Activated CD4-positive, alpha-beta T cell treated with anti-CD3 and anti-CD28 coated beads, Interleukin-10, Interleukin-2, amounts not matched to agents 100 ng/mL and 50 ng/mL, durations not matched to agents 16 hours and 8 hours (primary cell): ENCODE measurements around the gene HAT1.
"Not testable (repeated sequence)": the region's sequence is repeated elsewhere in the genome, so short reads cannot be mapped to it uniquely, and the experiment has no call there.

Experiments used
- DNase-seq: peaks from one replicate; pipeline ENCODE4 v3.0.0-alpha.2; 2020

HAT1 gene

DNA sequence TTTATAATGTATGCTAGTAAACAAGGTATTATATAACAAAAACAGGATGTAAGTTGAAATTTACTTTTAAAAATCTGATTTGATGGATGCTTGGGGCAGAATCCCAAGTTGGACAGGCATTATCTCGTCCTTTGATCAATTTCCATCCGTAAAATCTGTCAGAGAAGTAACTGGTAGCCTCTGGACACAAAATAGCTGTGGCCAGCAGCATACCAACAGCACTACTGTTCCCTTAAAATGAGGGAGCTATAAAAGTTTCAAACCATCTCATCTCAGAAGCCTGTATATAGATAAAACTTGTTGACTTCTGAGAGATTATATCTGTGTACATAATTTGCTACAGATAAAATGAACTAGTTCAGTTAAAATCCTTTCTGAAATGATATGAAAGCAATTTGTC, 62.8 kb downstream of the HAT1 start:
- DNase-seq, result no peak

DNA sequence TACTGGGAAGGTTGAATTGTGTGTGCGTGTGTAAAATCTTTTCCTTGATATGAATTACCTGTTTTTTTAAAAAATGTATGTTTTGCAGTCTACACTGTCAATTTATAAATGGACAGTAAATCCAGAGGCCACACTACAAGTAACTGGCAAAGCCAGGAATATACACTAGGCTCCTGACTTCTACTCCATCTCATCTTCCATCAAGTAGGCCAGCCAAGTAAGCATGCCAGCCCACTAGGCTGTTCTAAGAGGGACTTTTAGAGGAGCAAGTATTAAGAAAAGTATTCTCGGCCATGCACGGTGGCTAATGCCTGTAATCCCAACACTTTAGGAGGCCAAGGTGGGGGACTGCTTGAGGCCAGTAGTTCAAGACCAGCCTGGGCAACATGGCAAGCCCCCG, 64.5 kb downstream of the HAT1 start:
- no peak for DNase-seq

DNA sequence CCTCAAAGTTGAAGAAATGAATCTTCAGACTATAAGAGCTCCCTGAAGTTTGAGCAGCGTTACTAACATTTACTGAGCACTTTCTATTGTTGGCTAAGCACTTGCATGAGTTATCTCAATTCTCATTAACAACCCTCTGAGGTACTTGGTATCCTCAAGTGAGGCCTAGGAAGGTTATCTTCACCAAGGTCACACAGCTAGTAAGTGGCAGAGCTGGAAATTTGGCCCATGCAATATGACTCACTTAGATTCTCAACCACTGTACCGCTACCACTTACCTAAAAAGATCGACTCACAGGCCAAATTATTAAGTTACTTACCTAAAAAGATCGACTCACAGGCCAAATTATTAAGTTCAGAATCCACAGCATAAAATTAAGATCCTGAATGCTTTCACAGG, 68.8 kb downstream of the HAT1 start:
- no peak for DNase-seq

DNA sequence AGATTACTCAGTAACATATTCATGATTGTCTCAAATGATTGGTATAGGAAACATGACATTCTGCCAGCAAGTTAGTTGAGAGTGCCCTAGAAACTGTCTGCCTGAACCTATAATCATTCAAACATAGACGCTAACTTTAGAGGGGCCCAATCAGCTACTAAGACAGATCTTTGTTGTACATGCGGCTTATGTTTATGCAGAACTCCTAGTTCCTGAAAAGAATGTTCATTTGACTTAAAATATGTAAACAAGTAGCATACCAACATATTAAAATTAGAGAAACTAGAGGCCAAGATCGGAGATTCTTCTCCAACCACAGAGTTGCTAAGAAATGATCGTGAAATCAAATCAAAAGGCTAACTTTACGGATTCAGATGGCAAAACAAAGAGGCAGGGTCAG, 73.3 kb downstream of the HAT1 start:
- DNase-seq, result no peak

DNA sequence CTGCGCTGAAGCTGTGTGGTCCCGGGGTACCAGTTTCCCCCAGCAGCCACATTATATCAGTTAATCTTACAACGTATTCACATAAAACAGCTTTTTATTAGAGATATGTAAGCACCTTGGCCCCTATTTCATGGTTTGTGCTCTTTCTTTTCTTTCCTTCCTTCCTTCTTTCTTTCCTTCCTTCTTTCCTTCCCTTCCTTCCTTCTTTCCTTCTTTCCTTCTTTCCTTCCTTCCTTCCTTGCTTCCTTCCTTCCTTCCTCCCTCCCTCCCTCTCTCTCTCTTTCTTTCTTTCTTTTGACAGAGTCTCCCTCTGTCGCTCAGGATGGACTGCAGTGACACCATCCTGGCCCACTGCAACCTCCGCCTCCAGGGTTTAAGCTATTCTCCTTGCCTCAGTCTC, 73.8 kb downstream of the HAT1 start:
- DNase-seq, result no peak

DNA sequence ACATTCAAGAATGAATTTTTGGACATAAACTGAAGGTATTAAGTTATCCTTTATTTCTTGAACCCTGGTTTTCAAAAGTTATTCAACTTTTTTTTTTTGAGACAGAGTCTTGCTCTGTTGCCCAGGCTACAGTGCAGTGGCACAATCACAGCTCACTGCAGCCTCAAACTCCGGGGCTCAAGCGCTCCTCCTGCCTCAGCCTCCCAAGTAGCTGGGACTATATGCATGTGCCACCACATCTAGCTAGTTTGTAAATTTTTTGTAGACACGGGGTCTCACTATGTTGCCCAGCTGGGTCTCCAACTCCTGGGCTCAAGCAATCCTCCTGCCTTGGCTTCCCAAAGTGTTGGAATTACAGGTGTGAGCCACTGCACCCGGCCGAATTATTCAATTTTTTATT, 74.8 kb downstream of the HAT1 start:
- DNase-seq, result not testable (repeated sequence)

DNA sequence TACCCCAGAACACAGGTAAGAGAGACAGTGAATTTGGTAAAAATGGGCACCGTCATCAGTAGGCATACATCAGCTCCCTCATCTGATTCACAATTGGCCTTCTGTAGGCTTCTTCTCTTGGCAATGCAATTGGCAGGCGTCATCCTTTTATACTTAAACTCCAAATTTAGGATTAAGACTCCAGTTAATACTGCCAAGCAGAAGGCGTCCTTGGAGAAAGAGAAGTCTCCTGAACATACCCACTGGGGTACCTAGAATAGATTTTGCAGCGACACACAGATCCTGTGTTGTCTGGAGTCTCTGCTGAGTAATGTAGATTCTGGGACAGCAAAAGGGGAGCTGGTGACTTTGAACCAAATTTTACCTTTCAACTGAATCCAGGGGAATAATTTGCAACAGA, 76.9 kb downstream of the HAT1 start:
- DNase-seq, result no peak

DNA sequence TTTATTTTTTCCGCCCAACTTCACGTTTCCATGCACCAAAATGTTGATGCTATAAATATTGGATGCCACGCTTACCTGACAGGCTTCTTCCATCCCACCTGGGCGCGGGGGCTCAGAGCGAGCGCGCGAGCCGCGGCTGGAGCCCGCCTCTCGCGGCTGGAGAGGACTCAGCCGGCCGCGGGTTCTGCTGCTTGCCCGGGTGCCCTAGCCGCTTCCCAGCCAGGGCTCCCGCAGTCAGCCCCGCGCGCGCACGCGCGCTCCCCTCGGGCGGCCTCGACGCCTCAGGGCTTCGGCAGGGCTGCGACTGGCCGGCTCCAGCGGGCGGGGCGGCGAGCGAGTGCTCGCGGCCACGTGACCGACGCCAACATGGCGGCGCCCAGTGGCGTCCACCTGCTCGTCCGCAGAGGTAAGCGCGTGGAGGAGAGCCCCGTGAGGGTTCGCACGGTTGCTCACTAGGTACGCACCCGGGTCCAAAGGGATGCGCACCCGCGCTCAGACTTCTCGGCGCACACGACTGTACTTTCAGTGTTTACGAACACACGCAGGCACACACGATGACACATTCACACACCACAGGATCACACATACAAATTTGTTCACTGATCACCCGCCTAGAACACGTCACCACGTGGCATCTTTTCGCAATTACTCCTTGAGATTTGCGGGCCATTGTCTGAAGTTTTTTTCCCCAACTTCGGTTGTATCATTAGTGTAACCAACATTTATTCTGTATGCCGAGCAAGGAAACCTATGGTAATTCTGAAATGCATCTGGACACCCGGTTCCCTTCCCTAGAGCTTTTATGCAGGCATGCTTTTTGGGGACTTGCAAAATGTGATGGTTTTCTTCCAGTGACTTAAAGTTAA, 77.6 kb downstream of the HAT1 start, which contains the start of gene METAP1D:
Gene METAP1D (plus strand): TSS at position 350 of the 866 bp plus-strand sequence. CDS start 17 bp downstream, at position 367.
- DNase-seq, result peak; percentile 96

DNA sequence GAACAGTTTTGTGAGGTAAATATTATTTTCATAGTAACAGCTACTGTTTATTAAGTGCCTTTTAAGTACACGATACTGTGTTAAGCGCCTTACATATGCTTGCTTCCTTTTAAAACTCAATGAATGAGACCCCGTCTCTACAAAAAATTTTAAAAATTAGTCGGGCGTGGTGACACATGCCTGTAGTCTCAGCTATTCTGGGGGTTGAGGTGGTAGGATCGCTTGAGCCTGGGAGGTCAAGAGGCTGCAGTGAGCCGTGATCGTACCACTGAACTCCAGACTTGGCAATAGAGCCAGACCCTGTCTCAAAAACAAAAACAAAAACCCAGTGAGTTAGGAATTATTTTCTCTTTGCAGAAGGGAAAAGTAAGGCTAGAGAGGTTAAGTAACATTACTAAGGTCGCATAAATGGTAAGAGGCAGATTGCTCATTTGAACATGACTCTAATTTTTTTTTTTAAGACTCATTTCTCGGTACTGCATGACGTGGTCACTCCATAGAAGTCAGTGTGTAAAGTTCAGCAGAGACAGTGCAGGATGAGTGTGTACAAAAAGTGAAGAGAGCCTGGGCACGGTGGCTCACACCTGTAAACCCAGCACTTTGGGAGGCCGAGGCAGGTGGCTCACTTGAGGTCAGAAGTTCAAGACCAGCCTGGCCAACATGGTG, 78.6 kb downstream of the HAT1 start:
- no peak for DNase-seq

DNA sequence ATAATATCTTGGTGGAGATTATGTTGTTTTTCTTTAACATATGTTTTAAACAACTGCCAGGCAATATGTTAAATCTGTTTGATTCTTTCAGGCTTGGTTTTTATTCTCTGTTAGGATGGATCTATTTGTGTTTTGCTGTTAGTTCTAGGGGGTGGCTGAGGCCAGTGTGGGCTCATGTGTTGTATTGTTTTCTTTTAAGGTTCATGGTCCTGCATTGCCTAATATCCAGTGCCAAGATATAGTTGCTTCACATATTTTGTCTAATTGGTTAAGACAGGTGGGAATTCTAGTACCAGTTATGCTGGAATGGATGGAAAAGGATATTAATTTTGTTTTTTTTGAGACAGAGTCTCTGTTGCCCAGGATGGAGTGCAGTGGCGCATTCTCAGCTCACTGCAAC, 85.1 kb downstream of the HAT1 start:
- DNase-seq, result no peak

DNA sequence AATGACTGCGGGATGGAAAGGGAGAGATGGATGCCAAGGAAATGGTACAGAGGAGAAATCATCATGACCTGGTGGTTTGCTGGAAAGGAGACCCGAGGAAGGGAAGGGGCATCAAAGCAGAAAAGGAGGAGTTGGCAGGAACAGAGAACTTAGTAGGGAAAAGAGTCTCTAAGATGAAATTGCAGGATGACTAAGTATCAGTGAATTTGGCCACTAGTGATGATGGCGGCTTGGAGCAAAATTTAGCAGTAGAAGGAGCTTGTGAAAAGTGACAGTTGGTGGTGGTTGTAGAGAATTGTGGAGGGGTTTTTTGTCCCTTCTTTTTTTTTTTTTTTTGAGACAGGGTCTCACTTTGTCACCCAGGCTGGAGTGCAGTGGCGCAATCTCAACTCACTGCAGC, 87.6 kb downstream of the HAT1 start:
- DNase-seq, result no peak

DNA sequence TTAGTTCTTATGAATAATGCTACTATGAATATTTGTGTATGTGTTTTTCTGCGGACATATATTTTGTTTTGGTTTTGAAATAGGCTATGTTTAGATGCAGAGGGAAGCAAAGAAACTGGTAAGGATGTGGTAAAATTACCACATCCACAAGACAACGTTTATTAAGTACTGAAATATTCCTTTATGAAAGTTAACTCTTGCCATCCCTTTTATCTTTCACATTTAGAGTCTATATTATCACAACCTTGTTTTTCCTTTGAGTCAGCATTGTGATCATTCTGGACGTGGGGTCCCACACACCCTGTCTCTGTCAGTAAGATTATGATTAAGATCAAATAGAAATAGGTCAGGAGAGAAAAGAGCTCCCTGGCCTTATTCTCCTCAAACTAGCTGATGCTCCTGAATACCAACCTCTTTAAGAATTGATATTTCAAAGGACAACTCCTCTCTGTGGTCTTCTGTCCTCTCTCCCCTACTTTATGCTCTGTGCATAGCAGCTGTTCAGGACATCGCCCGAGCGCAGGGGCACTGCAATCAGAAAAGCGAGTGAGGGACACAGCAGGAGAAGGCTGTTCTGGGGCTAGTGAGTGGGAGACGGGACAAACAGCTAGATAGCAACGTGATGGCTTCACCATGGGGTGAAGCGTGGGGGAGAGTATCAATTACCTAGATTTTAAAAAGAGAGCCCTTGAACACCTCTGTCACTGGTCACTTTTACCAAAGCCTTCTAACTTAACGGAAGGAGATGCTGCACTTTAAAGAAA, 89.7 kb downstream of the HAT1 start:
- DNase-seq, result peak; percentile 55

DNA sequence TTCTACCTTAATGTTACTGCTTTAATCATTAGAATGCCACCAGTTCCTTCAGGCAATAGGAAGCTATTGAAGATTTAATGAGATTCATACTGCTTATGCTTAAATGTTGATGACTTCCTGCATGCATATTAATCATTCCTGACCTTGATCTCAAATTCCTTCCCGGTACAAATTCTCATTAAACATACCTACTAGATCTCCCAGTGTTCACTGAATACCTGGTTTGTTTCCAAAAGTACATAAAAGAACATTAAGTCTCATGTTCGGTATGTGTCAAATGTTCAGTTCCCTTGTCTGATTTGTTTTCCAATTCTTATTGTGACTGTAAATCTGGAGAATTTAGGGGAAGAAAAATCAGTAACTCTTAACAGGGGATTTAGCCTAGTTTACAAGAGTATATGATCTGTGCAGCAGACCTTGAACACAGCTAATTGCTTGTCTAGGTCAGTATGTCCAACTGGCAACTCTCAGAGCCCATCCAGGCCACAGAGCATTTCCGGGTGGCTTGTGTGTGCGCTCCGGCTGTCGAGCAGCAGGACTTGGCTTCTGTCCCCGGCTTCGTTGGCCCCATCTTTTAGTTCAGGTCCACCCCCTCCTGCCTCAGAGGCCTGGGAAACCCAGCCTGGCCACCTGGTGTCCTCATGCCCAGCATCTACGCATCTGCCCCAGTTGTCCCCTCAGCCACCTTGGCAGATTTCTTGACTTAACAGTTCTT, 90.6 kb downstream of the HAT1 start:
- no peak for DNase-seq

DNA sequence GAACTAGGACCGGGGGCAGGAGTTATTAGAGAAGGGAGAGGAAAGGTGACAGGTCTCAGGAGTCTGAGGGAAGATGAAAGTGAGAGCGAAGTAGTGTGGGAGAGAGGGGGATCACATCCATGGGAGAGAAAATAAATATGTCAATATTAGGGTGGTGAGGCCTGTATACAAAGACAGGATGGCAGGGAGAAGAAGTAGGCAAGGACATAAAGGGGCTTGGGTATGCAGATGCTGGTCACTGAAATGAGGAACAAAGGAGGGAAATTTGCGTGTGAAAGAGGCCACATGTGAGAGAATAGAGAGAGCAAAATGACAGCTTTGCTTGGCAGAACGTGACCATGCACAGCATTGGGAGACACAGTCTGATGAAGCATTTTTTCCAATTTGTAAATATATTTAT, 91.1 kb downstream of the HAT1 start:
- no peak for DNase-seq

DNA sequence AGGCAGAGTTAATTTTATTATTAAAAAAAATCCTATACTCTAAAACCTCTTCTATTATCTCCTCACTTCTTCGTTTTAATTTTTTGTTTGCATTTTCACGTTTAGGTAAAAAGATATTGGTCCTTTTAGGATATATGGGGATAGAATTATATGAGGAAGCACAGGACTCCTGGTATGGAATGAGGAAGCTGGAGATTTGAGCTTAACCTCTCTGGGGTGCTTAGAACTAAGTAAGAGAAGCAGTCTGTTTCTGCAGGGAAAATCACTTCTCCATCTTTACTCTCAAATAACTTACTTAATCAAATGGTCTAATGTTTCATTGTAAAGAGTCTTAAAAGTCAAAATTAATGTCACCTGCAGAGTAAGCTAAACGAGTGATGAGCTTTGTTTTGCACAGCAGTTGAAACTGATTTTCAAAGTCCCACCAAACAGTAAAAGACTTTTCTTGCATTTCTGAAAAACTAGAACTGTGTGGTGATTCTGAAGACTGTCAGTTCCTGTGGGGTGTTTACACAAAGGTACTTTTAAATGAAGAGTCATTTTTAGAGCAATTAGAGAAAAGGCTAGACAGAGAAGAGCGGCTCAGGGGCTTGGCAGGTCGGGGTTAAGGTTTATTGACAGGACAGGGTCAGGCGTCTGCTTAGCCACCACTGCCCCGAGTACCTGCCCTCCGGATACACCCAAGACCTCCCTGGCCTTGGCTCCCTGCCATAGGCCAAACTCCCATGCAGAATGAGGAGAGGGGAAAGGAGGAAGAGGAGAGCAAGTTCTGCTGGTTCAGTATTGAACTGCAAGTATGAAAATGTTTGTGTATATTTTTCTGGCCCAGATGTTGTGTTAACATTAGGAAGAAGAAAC, 99.0 kb downstream of the HAT1 start:
- DNase-seq, result no peak

DNA sequence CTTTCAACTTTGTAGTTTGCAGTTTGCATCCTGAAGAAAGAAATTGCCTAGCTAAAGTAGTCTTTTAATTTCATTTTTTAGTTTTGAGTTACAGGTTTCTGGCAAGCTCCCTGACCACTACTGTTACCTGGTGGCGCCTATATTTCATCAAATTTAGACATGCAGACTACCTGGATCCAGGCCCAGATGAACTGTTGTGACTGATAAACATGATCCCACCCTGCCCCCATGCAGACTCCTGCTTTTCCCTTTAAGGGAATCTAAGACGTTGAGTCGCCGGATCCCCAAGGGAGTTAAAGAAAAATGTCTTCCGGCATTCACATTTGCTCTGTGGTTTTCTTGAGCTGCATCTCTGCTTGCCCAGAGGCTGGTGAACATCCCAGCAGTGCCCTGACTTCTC, 99.7 kb downstream of the HAT1 start:
- DNase-seq, result no peak

DNA sequence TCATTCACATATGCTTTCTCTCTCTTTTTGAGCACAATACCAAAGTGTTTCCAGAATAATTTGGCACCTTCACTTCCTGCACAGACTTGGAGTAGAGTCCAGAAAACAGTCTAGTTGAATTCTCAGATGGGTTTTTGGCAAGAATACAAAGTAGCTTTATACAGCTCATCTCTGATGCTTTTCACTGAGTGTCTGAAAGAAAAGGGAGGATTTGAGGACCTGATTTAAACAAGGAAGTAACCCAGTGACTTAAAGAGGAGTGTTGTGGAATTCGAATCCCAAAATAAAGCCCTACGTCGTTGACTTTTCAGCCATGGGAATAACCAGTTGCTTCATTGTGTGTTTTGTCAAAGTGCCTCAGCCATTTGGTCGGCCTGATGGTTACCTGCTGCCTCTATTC, 109.3 kb downstream of the HAT1 start:
- no peak for DNase-seq
